HUDEP-2 (cell line): ENCODE results near the gene CCDC57.

ENCODE experiments used
- DNase-seq, 76 experiments: peaks; one replicate each; lab custom pipeline; 2025; ENCODE audit not compliant: unreplicated experiment in 76 of 76; lab: John Stamatoyannopoulos, UW

The CCDC57 gene

DNA sequence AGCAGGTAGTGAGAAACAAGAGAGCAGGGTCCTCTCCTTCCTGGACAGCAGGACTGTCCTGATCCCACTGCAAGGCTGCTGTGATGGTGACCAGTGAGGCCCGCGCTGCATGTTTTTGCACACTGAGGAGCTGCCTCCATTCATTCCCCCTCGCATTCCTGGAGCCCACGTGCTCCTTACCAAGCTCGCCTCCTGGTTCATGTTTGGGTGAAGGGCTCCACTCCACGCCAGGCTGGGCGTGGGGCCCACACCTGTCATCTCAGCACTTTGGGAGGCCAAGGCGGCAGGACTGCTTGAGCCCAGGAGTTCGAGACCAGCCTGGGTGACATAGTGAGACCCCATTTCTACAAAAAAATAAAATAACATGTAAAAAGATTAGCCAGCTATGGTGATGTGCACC, 99.2 kb downstream of the CCDC57 start:
- no peak for DNase-seq

DNA sequence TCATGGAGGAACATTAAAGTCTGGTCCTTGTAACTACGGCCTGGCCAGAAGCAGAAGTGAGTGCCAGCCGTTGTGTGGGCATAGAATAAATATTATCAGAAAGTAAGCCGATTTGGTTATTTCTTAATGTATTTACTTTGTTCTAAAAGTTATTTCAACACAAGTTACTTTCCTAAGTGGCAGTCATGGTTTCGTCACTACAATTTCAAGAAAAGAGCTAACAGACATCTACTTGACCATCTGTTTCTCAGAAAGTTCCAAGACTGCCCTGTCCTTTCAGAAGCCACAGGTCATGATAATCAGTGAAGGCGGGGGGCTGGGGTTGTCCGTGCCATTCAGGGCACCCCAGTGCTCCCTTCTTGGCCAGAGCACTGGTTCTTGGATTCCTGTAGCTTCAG, 99.7 kb downstream of the CCDC57 start:
- DNase-seq = no peak

DNA sequence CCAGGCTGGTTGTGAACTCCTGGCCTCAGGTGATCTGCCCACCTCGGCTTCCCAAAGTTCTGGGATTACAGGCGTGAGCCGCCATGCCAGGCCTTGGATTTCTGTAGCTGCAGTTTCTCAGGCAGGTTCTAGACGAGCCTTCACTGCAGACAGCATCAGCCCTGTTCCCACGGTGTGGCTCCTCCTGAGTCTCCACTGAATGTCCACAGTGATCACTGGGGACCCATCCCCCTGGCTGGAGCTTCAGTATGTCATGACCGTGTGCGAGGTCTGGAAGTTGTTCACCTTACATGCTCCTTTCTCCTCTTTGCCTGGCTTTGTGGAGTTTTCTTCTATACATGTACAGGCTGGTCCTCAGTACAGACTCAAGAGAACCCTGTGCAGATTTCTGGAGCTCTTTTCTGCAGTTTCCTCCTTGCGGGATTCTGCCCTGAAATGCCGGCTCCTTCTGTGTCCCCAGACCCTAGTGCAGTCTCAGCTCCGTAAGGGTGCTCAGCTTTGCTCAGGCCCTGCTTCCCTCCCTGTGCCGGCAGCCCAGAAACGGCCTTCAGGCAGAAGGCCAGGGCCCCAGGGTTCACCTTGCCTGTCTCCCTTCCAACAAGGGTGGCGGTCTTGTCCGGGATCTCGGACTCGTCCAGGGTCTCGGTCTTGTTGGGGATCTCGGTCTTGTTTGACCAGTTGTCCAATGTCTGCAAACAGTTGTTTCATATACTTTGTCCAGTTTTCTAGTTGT, 100.3 kb downstream of the CCDC57 start:
- DNase-seq = no peak

DNA sequence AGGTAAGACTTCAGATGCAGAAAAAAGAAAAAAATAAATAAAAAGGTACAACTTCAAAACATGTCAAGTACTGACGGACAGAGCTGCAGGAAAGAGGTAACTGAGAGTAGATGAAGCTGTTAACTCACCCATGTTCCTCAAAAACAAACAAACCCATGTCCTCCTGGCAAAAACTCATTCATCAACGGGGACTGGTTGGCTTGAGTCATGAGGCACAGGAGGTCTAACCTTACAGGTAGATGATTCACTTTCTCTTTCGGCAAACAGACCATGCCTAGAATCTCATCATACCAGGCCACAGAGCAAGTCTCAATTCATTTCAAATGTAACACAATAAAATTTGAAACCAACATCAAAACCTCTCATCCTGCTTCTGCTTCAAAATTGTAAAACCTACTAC, 102.3 kb downstream of the CCDC57 start:
- DNase-seq = no peak

DNA sequence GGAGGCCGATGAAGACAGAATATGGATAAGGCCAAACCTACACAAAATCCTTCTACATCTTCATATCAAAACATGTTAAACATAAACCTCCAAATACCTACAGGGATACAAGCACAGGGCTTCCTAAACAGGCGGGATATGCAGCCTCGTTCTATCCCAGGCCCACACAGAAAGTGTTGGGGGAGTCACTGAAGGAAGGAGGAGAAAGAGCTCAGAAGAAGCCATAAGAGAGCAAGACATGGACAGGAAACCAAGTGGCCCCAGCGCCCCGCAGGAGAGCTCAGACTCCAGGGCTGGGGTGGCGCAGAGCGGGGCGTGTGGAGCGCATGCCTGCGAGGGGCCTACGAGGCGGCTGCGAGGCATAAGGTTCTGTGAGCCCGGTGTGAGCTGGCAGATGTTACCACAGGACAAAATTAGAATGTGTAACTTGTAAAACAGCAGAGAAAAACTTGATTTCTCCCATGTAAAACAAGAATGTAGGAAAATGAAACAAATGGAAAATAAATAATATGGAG, 103.6 kb downstream of the CCDC57 start:
- no peak for DNase-seq

DNA sequence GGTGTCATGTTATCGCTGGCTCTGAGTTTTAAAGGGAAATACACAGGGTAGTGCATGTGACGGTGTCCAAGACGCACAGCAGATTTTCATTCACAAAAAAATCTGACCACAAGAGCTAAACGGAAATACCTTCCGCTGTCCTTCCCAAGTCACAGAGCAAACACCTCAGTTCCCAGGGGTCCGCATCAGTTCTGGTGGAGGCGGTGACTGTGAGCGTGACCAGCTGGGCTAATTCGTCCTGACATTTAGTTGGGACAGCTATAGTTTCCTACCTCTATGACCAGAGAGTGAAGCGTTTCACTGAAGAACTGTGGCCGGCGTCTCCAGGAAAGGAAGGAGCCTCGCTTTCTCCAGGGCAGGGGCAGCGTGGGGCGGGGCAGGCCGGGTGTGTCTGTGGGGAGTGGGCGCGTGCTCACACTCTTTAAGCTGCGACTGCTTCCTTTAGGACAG, 104.1 kb downstream of the CCDC57 start:
- no peak for DNase-seq

DNA sequence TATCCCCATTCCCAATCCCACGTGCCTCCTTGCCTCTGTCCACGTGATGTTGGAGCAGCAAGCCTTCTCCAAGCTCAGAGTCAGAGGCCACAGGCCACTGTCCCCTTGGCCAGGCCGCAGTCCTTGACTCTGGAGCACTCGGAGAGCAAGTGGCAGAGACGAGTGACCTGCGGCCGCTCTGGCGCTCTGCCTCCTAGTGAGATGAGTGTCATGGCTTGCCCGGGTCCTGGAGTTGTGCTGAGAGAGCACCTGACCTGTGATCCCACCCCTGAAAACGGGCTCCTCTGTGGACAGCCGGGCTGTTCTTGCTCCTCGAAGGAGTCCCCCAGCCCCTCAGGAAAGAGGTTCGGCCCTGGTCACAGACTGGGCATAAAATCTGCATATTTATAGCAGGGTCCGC, 104.6 kb downstream of the CCDC57 start:
- no peak for DNase-seq

DNA sequence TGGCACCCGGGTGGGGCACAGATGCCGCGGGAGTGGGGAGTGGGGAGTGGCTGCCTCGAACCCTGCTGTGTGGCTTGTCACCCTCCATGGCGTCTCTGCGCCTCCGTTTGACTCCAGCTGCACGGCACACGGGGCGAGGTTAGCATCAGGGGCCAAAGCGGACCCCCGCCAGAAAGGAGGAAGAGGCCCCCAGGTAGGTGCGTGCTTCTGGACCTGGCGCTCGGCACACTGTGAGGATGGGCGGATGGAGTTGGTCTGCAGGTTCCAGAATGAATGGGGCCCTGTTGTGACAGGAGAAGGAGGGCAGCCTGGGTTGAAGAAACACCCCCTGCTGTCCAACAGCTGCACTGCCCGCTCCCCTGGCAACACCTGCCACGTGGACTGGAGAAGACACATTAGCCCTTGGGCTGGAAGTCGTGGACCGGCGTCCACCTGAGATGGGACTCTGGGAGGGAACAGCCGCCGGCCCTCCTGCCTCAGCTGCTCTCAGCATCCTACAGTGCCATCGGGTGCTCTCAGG, 105.2 kb downstream of the CCDC57 start:
- DNase-seq = peak in 9 of 76 experiments; percentile 5 to 31 (median 14)

DNA sequence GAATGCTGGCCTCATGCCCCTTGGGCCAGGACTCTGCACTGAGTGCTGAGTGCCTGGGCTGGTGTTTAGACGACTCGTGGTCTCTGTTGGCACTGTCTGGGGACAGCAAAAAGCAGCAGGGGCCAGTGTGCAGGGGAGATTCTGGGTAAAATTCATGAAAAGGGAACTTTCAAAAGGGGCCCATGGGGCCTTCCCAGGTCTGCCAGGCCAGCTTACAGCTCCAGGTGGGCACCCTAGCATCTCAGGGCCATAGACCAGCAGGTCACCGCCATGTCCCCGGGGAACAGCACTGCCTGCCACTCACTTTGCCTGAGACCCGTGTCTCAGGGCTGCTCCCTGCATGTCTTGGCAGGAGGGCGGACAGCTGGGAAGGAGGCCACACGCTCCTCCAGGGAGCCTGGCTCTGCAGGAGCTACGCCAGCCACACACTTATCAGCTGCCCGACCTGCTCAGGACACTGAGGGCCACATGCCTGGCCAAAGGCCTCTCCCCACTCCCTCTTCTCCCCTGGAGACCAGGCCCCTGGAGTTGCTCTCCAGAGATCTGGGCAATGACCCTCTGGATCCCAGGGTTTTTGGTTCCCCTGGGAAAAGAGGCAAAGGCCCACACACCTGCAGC, 105.8 kb downstream of the CCDC57 start:
- DNase-seq = peak in 2 of 76 experiments; percentile 13 to 55

DNA sequence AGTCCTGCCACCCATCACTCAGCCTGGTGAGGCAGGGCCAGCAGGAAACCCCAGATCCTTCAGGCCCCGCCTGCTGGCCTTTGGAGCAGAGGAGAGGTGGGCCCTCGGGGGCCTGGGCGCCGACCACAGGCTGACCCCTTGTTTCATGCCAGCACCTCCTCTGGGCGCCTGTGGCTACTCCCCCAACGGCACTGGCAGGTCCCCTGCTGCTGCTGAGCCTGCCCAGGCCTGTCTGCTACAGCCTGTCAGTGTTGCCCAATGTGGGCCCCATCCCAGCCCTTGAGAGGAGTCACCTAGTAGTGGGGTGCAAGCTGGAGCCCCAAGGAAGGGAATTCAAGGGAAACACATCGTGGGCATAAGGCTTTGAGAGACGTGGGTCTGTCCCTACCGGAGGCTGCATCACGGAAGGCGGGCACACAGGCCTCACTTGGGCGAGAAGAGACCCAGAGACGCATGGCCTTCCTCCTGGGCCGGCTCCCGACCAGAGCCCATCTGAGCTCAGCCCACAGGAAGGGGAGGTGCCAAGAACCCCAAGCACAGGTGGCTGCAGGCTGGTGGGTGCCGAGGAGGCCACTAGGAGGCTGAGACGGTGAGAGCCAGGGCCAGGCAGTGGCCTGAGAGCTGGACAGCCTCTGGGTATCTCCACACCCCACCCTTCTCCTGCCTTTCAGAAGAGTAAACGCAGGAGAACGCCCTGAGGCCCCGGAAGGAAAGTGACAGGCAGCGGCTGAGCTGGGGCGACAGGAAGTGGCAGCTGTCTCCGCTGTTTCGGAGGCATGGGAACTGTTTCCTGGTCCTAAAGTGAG, 106.6 kb downstream of the CCDC57 start:
- DNase-seq = peak in 67 of 76 experiments; percentile 20 to 92 (median 56)

DNA sequence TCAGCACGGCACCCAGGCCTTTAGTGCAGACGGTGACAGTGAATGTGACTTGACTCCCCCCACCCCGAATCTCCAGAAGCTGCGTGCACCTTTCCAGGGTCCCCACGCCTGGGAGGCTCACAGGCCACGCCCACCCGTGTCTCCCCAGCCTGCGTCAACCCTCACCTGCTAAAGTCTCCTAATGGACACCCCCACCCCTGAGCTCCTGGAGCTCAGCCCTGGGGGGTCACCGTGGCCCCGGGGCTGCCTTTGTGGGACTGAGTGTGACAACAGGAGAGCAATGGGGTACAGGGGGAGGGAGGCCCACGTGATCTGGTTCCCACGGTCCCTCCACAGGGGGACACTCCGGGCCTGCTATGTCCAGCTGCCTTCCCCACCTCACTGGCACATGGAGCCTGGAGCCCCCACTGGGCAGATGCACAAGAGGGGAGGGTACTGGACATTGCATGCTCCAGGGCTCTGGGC, 107.2 kb downstream of the CCDC57 start:
- DNase-seq = no peak

DNA sequence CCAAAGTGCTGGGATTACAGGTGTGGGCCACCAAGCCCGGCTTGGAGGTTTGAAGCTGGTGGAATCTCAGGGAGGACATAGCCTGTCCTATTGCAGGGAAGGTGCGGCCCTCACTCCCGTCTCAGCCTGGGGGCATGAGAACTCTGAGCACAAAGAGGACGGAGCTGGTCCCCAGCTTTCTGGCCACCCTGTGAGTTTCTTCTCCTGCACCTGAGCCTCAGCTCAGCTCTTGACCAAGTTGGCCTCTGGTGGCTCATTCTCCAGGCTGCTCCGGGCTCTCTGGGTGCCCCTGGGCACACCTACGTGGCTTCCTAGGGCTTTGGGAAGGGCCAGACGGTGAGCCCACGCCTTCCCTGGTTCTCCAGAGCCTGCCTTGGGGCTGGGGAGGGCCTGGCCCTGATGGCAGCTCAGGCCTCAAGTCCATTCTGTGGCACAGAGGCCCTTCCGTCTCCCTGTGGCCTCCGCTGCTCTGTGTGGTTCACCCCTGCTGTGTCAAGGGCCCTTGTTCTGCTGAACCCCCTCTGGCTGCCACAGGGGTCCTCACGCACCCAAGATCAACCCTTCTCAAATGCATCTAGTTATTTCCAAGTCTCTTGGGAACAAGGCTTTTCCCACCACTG, 107.7 kb downstream of the CCDC57 start:
- no peak for DNase-seq

DNA sequence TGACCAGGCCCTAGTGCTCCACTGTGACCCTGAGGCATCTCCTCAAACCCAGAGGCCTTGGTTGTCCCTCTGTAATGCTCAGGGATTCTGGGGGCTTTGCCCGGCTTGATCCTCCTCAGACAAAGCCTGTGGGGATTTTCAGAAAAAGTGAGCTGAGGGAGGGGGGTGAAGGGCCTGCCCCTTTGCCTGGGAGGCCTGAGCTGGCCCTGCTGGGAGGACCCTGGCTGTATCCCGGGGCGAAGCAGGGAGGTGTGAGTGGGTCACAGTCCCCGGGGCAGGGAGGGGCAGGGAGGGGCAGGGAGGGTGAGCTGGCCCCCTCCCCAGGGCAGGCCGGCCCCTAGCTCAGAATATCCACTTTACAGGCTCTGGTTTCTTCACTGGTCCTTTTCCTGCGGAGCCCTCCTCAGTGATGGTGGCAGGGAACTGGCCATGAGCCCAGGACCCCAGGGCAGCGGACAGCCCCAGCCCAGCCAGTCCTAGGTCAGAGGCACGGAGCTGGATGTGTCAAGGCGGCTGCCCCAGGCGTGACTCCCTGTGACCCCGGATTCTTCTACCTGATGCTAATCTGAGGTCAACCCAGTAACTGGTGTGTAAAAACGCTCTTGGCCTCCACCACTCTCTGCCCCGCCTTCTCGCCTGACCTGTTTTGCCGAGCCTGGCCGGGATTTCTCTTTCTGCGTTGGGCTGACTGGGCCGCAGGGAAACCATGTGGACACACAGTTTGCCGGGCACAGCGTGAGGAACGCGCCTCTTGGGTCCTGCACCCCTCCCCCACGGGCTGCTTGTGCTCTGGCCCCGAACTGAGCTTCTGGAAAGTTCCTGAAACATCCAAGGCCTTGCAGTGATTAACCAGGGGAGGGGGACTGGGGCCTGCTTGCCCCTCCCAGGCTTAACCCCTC, 108.8 kb downstream of the CCDC57 start:
- DNase-seq = no peak

DNA sequence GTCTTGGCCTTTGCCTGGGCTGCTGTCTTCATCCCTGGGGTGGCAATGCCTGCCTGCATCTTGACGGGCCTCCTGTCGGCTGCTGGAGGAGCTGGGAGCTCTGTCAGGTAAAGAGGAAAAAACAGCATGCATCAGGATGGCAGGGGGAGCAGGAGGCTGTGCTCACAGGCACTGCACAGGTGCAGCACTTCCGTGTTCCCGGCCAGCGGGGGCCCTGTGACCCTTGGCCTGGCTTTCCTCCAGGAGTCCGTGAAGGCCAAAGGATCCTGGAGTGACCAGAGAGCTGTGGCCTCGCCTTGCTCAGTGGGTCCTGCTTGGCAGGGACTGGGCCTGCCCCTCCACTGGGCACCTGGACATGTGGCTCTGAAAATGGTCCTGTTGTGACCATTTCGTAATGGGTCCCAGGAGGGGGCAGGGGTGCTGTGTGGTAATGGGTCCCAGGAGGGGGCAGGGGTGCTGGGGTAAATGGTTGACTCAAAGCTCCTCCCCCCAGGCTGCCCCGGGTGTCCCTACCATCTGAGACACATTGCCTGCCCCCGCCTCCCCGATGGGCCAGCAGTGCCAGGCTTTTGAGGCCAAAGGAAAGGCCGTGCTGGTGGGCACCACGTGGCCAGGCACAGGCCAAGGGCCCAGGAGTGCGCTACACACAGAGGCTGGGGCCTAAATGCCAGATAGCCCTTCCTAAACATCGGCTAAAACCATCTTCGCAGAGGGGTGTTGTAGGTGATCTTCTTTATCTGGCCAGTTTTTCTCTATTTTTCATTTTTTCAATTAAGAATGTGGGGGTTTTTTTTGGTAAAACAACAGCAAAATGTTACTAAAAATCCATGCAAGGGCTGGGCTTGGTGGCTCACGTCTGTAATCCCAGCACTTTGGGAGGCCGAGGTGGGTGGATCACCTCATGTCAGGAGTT, 110.6 kb downstream of the CCDC57 start:
- DNase-seq = no peak

DNA sequence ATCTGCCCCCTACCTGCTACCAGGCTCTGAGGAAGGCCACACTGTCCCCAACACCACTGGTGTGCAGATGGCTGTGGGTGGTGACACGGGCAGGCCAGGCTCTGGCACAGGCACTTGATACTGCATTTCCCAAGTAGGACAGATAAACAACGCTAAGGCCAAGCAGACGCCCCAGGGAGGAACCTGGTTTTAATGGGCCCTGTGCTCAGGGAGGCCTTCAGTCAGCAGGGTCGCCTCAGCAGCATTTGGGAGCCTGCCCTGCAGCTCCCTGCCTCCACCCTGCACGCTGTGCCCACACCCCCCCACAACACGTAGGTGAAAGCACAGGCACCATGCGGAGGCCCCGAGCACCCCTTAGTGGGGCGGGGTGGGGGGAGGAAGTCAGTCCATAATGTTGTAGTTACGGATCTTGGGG, 111.3 kb downstream of the CCDC57 start:
- DNase-seq = peak in 44 of 76 experiments; percentile 10 to 62 (median 34)

DNA sequence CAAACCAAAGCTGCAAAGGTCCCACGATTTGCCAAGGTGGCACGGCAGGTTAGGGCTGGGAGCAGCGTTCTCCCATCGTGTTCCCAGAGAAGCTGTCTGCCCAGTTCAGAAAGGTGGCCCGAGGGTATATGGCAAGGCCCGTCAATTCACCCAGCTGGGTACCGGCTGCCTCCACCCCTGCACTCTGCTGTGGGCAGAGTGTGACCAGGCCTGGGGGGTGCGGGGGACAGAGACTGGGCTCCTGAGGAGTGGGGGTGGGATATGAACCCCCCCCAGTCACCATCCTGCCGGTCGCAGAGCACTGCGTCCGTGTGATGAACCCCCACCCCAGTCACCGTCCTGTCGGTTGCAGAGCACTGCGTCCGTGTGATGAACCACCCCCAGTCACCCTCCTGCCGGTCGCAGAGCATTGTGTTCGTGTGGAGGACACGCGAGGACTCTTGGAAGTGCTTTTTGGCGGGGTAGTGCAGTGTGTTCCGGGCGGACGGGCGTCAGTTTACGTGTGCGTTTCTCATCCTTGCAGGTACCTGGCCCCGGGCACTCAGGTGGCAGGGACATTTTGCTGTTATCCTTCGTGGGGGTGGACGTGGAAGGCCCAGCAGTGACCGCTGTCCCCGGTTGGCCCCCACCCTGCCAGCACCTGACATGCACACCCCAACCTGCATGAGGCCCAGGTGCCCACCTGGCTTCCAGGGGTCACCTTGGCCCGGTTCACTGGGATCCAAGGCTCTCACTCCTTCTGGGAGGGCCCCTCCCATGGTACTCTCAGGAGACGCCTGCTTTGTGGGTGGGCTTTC, 111.9 kb downstream of the CCDC57 start:
- DNase-seq = no peak

DNA sequence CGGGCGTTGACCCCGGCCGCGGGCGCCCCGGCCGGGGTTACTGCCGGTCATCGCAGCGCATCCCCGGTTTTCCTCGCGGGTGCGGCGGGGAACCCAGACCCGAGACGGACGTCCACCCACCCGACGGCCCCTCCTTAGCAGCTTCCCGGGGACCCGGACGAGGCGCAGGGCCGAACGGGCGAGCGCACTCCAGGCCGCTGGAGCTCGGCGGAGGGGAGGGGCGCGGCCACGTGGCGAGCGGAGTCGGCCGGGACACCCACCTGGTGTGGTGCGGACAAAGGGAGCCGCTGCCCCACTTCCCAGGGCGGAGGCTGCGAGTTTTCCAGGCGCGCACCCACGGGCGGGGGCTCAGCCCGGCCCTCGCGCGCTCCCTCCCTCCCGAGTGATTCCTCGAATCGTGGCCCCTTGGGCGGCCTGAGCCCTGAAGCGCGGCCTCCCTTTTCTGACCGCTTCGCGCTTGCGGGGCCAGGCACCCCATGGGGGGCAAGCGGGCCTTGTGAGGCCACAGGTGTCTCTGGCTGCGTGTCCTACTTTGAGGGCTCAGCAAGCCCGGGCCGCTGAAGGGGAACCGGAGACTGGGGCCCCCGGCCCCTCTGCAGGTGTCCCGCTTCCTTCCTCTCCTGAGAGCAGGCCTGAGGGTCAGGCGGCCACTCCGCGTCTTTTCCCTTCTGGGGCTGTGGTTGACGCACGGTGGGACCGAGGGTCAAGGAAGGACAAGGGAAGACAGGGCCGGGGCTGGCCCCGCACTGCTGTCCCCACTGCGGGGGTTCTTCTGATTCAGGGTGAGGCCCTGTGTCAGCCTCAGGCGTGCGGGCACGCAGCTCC, 113.5 kb downstream of the CCDC57 start:
- DNase-seq = peak in 8 of 76 experiments; percentile 9 to 68 (median 32)
